Glutamatergic neuron (in vitro differentiated cells): ENCODE measurements around the gene AMPH. TPM values are rescaled to one million over a fixed set of nuclear protein-coding genes. Genes with fewer than 3 reads are reported as not detected.
"Not testable (repeated sequence)": the region's sequence is repeated elsewhere in the genome, so short reads cannot be mapped to it uniquely, and the experiment has no call there.

ENCODE experiments used
- DNase-seq: peaks from one replicate; pipeline ENCODE4 v3.0.0; 2022
- H3K27ac Mint-ChIP-seq: one replicate; pipeline ENCODE4 v1.8.0; 2020; ENCODE audit warnings: mild to moderate bottlenecking, mixed read lengths, inconsistent platforms; ENCODE audit not compliant: unreplicated experiment
- H3K27me3 Mint-ChIP-seq: one replicate; pipeline ENCODE4 v1.8.0; 2020; ENCODE audit warnings: mild to moderate bottlenecking, moderate library complexity, mixed read lengths, inconsistent platforms; ENCODE audit not compliant: unreplicated experiment
- H3K36me3 Mint-ChIP-seq: one replicate; pipeline ENCODE4 v1.8.0; 2020; ENCODE audit warnings: mild to moderate bottlenecking, mixed read lengths, inconsistent platforms; ENCODE audit not compliant: unreplicated experiment
- H3K4me1 Mint-ChIP-seq: one replicate; pipeline ENCODE4 v1.8.0; 2020; ENCODE audit warnings: mild to moderate bottlenecking, low read depth, mixed read lengths, inconsistent platforms; ENCODE audit not compliant: unreplicated experiment
- H3K4me3 Mint-ChIP-seq: one replicate; pipeline ENCODE4 v1.8.0; 2020; ENCODE audit warnings: mild to moderate bottlenecking, mixed read lengths, inconsistent platforms; ENCODE audit not compliant: unreplicated experiment
- H3K9me3 Mint-ChIP-seq: one replicate; pipeline ENCODE4 v1.8.0; 2020; ENCODE audit warnings: mild to moderate bottlenecking, moderate library complexity, mixed read lengths, inconsistent platforms; ENCODE audit not compliant: unreplicated experiment
- total RNA-seq: library from RNA; stranded (reverse); fragmentation: NEBNext Ultra II Directional; extraction: Animal tissue kit (Norgen Biotek cat#: 25700); gene quantifications from one replicate; pipeline ENCODE4 v1.2.1, GENCODE V29; 2021; ENCODE audit not compliant: unreplicated experiment
- TF ChIP-seq, protein P1 (sequence below): fragments of 200-600 bp; sonication (generic); IDR thresholded peaks from one replicate; pipeline ENCODE4 v1.5.0; 2021; ENCODE audit not compliant: partially characterized antibody, unreplicated experiment

The AMPH gene
- total RNA-seq, 1 donor from 2014 or later = 9.4 TPM

- no peak for DNase-seq
- TF ChIP-seq, protein P1, sequence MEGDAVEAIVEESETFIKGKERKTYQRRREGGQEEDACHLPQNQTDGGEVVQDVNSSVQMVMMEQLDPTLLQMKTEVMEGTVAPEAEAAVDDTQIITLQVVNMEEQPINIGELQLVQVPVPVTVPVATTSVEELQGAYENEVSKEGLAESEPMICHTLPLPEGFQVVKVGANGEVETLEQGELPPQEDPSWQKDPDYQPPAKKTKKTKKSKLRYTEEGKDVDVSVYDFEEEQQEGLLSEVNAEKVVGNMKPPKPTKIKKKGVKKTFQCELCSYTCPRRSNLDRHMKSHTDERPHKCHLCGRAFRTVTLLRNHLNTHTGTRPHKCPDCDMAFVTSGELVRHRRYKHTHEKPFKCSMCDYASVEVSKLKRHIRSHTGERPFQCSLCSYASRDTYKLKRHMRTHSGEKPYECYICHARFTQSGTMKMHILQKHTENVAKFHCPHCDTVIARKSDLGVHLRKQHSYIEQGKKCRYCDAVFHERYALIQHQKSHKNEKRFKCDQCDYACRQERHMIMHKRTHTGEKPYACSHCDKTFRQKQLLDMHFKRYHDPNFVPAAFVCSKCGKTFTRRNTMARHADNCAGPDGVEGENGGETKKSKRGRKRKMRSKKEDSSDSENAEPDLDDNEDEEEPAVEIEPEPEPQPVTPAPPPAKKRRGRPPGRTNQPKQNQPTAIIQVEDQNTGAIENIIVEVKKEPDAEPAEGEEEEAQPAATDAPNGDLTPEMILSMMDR = no peak
- Mint-ChIP-seq H3K36me3 (no peaks in the 10 kb centered on the region), H3K4me3 (no peak overlapping the region), H3K27me3 (peaks cover 1% of the 10 kb centered on the region), H3K9me3 (no peaks in the 10 kb centered on the region), H3K4me1 (no peaks in the 10 kb centered on the region), H3K27ac (no peak overlapping the region)
Measured at GRCh38 chr7:38584443-38585210, 46.5 kb downstream of the AMPH start.

DNA sequence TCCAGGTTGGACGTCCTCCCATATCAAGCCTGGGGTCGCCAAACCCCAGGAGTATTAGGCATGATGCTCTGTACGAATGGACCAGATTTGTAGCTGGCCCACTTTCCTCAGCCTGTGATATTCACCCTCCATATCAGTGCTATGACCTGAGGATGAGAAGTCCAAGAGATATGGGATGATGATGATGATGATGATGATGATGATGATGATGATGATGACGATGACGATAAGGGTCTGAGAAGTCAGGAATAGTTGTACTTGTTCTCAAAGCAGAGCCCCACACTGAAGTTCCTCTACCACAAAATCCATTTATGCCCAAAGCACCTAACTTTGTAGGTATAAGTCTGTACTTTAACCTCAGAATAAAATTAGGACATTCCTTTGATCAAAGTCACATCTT, 50.7 kb downstream of the AMPH start:
- Mint-ChIP-seq H3K4me1 (no peaks in the 10 kb centered on the region), H3K27me3 (peaks cover 3% of the 10 kb centered on the region), H3K4me3 (no peak overlapping the region), H3K36me3 (no peaks in the 10 kb centered on the region), H3K9me3 (no peaks in the 10 kb centered on the region), H3K27ac (no peak overlapping the region)
- TF ChIP-seq, protein P1 = no peak
- no peak for DNase-seq

GRCh38 chr7:38574086-38574485, 57.1 kb downstream of the AMPH start:
- no peaks in the 10 kb centered on the region for H3K4me1 Mint-ChIP-seq
- DNase-seq = peak; percentile 27
- peak overlapping the region; percentile 16 for H3K27ac Mint-ChIP-seq
- no peaks in the 10 kb centered on the region for H3K36me3 Mint-ChIP-seq
- H3K4me3 Mint-ChIP-seq = no peak overlapping the region
- TF ChIP-seq, protein P1 = no peak
- H3K27me3 Mint-ChIP-seq = no peaks in the 10 kb centered on the region
- H3K9me3 Mint-ChIP-seq = no peaks in the 10 kb centered on the region

- not testable (repeated sequence) for H3K4me3 Mint-ChIP-seq, H3K27ac Mint-ChIP-seq, H3K4me1 Mint-ChIP-seq, H3K9me3 Mint-ChIP-seq, H3K27me3 Mint-ChIP-seq, DNase-seq, H3K36me3 Mint-ChIP-seq
Measured at GRCh38 chr7:38571620-38572019, 59.6 kb downstream of the AMPH start.

DNA sequence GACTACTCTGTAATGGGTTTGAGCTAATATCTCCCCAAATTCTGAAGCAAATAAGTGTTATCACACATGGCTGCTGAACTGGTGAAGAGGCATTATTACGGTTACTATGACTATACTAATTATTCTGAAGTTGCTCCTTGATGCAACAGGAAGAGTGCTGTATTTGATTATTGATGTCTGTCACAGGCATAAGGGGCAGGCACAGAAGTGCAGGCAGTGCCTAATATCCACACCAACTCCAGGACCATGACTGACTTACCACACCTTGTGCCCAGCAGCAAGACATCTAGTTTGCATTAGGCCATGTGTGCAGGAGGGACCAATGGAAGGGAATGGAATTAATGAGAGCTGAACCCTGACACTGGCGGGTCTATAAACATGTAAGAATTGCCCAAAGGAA, 62.7 kb downstream of the AMPH start:
- Mint-ChIP-seq H3K27me3 (no peaks in the 10 kb centered on the region), H3K4me3 (no peak overlapping the region), H3K9me3 (peaks cover 3% of the 10 kb centered on the region), H3K27ac (no peak overlapping the region), H3K4me1 (no peaks in the 10 kb centered on the region), H3K36me3 (no peaks in the 10 kb centered on the region)
- TF ChIP-seq, protein P1 = no peak
- DNase-seq = no peak
